AG04449 (cell line): Measurements from ENCODE around the gene FGF1.

Experiments used
- CTCF ChIA-PET: fragments of 350-600 bp; formaldehyde crosslinking; extraction: SDS; loops from one replicate; lab custom pipeline; 2021; ENCODE audit warnings: antibody characterized with exemption; lab: Yijun Ruan, JAX
- POLR2A ChIA-PET: fragments of 400-600, 350-600 bp; formaldehyde crosslinking; extraction: SDS; loops from one replicate; lab custom pipeline; 2020; ENCODE audit warnings: antibody characterized with exemption, inconsistent platforms; lab: Yijun Ruan, JAX
- DNase-seq: peaks from one replicate; pipeline ENCODE4 v3.0.0-alpha.2; 2010; ENCODE audit warnings: low read depth, low spot score
- H3K4me3 ChIP-seq: 2 replicates; pipeline ENCODE4 v1.5.1; 2011; ENCODE audit warnings: low read depth, mild to moderate bottlenecking, control low read depth, low read length
- CTCF ChIP-seq: IDR thresholded peaks from one replicate; pipeline ENCODE4 v1.5.1; 2011; ENCODE audit warnings: mild to moderate bottlenecking, moderate library complexity, low read length, control low read depth, inconsistent platforms; ENCODE audit not compliant: insufficient read depth; ENCODE audit errors: missing control alignments

FGF1 gene

DNA sequence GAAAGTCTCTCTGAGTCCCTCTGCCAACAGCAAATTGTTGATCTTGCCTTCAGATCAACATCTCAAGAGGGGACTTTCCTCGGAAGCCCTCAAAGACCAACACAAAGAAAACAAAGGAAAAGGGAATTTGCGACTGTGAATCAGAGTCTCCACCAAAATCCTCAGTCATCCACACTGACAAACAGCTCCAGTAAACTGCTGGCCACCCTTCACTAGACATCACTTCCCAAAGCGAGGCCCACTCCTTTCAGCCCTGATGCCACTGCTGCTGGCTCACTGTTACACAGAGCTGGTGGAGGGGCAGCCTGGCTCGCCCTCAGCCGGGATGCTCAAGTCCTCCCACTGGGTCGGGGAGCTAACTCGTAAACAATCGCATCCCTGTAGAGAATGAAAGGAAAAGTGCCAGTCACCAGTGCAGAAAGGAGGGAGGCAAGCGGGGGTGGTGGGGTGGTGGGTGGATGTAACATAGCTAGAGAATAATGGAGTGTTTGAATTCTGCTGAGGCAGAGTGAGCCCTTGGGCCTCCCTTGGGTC is 1.3 kb downstream of the FGF1 start:
- no peak for TF ChIP-seq CTCF
- no peak for DNase-seq
- ChIA-PET CTCF (interaction anchor here (0.9 to 7.1 kb wide), 11 partner anchors 10 to 540 kb away, joined by 3 to 65 read pairs (median 4); no protein-coding TSS in a partner anchor), POLR2A (no interaction called here)
- no peak overlapping the region for H3K4me3 ChIP-seq

DNA sequence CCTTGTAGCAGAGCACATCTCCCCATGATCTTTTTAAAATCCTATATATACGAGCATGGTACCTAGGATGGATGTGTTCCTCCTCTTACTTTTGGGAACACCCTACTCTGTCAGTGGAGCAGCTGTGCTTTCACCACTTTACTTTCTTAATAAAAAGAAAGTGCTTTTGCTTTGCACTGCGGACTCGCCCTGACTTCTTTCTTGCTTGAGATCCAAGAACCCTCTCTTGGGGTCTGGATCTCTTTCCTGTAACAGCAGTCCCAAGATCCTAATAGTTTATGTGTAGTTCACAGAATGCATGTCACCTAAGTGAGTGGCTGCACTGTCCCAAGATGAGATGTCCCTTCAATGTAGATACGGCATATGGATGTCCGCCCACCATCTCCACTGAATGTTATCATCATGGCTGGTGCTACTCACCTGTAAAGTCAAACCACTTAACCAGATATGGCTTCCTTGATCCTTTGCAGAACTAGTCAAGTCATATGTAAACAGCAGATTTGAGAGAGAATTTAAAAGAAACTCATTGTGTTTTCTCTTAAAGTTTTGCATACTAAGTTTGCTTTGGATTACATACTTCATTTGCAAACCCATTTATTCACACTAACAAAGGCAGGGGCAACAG is 1.9 kb downstream of the FGF1 start:
- ChIA-PET CTCF (interaction anchor here (1.4 to 7.1 kb wide), 5 partner anchors 11 to 72 kb away, joined by 3 to 65 read pairs (median 14); no protein-coding TSS in a partner anchor), POLR2A (no interaction called here)
- no peak overlapping the region for H3K4me3 ChIP-seq
- DNase-seq, result no peak
- TF ChIP-seq CTCF, result no peak

DNA sequence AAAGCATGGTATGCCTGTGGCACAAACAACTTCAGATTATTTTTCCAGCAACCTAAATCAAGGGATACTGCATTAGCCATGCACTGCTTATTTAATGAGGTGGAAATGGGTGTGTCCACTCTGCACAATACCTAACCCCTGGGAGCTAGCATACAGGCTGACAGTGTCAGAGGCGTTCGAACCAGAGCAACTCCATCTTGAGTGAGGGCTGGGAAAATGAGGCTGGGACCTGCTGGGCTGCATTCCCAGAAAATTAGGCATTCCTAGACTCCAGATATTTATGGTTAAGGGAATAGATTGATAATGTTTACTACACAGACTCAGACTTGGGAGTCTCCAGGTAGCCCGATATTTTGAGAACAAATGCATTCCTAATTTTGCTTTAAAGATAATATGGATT is 2.8 kb downstream of the FGF1 start:
- POLR2A ChIA-PET, result no interaction called here

GRCh38 chr5:142680605-142681259 is 5.2 kb downstream of the FGF1 start:
- CTCF ChIA-PET, result interaction anchor here (0.9 to 3.3 kb wide), 5 partner anchors 12 to 33 kb away, joined by 3 to 17 read pairs (median 10); no protein-coding TSS in a partner anchor
- no peak for TF ChIP-seq CTCF
- H3K4me3 ChIP-seq, result no peak overlapping the region
- POLR2A ChIA-PET, result no interaction called here
- no peak for DNase-seq

More for the DNA sequence above, 2.8 kb downstream of the FGF1 start:
- H3K4me3 ChIP-seq, result no peak overlapping the region
- no peak for DNase-seq
- CTCF ChIA-PET, result interaction anchor here (1.4 to 6.8 kb wide), 6 partner anchors 16 to 205 kb away, joined by 3 to 65 read pairs (median 12); no protein-coding TSS in a partner anchor
- TF ChIP-seq CTCF, result no peak

DNA sequence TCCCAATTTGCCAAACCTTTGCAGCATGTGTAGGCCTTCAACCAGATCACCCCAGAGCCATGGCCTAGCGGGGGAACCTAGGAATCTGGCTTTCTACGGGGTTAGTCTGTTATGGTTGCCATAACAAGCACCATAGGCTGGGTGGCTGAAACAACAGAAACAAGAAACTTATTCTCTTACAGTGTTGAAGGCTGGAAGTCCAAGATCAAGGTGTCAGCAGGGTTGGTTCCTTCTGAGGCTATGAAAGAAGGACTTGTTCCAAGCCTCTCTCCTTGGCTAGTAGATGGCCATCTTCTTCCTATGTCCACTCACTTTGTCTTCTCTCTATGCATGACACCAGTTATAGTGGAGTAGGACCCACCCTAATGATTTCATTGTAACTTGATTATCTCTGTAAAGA is 6.1 kb downstream of the FGF1 start:
- POLR2A ChIA-PET, result no interaction called here
- CTCF ChIA-PET, result interaction anchor here (1.4 to 3.4 kb wide), 3 partner anchors 18 to 24 kb away, joined by 7 to 18 read pairs (median 17); no protein-coding TSS in a partner anchor
- DNase-seq, result no peak
- H3K4me3 ChIP-seq, result no peak overlapping the region
- TF ChIP-seq CTCF, result no peak

- ChIA-PET POLR2A (no interaction called here), CTCF (interaction anchor here (1.1 to 3.4 kb wide), 4 partner anchors 19 to 210 kb away, joined by 4 to 18 read pairs (median 6); no protein-coding TSS in a partner anchor)
- H3K4me3 ChIP-seq, result no peak overlapping the region
- no peak for DNase-seq
- TF ChIP-seq CTCF, result no peak
Measured at GRCh38 chr5:142678529-142678928, 7.4 kb downstream of the FGF1 start.
